ENCODE results near the gene BLZF1.

GRCh38 chr1:169321539-169321938 is 46.5 kb upstream of the BLZF1 start:
- no peak for TF ChIP-seq CTCF (IDR thresholded peaks at IDR 0.05; ENCODE audit: low read length)
- TF ChIP-seq EZH2 (IDR thresholded peaks at IDR 0.05; ENCODE audit: borderline replicate concordance, low read length), result no peak
